ENCODE measurements around the gene ADAMTS17.

ADAMTS17 gene

DNA sequence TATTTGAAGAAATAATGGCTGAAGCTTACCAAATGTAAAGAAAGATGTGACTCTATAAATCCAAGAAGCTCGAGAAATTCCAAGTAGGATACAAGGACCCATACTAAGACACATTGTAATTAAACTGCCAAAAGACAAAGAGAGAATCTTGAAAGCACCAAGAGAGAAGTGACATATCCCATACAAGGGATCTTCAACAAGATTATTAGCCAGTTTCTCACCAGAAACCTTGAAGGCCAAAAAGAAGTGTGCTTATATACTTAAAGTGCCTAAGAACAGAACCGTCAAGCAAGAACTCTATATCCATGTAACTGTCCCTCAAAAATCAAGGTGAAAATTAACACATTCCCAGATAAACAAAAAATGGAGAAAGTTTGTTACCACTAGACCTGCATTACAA lies 220.5 kb downstream of the ADAMTS17 start:
- DNase-seq, result no peak

- DNase-seq, result no peak
Observed at GRCh38 chr15:100120111-100120510, 221.7 kb downstream of the ADAMTS17 start.

DNA sequence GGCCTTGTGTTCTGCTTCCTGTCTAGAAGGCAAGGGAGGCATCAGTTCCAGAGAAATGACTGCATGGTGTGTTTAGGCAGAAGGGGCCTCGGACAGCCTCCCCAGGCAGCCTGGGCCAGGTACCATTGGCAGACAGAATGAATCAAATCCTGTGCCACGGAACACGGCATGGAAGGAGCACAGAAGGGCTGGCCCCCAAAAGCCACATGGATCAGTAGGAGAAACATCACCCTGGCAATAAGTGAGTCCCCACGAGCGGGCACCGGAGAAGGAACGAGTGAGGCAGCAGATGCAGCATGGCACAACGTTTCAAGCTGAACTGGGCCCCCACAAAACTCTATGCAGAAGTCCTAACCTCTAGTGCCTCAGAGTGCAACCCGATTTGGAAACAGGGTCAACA lies 223.2 kb downstream of the ADAMTS17 start:
- DNase-seq, result no peak

DNA sequence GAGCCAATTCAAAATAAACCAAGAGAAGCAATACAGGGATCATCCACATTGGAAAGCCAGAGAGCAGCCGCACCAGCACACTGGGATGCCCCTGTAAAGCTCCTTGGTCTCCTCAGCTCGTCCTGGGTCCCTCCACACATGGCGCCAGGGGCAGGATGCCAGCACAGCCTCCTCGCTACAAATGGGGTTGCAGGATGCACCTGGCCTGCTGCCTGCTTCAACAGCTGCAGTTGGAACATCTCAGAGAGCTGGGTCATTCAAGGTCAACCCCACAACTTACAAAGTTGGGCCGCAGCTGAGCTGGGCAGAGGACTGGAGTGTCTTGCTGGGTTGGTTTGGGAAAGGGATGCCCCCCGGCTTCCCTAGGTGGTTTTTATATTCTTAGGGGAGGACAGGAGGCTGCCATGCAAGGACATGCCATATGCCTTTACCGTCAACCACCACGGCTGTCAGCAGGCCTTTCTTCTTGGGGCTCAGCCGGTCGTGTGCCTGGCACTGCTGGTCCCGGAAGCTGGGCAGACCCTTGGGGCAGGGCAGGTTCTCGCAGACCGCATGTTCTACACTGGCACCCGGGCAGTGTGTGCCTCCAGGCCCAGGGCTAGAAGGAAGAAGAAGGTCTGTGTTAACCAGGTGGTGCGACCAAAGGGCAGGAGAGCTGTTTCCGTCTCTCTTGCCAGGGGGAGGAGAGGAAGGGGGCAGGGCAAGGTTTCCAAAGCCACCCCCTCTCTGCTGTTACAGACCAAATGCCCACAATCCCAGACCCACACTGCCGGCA lies 225.2 kb downstream of the ADAMTS17 start:
- DNase-seq, result no peak

GRCh38 chr15:100115711-100116090 lies 226.1 kb downstream of the ADAMTS17 start:
- no peak for DNase-seq

DNA sequence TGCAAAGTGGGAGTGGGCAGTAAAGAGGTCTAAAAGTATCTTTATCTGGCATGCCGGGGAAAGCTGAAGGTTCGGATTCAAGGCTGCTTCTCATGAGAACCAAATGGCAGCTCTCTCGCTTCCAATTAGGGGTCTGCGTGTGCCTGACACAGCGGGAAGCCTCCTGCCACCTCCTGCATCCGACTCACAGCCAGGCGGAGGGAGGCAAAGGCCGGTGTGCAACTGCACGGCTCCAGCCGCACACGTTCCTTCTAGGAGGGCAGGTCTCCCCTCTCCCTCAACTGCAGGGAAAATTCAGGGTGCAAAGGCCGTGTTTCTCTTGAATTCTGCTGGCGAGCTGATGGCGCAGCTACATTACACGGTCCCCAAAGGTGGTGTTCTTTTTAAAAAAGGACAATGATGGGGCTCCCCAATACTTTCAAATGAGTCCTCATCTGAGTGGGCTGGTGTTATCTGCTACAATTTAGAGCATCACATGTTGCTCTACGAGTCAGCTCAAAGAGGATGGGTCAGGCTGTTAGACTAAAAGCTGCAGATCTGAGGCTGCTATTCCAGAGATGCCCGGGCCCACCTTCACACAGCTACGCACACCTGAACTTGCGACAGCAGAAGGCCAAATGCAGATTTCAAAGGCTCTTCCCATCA lies 226.6 kb downstream of the ADAMTS17 start:
- no peak for DNase-seq

GRCh38 chr15:100114571-100114970 lies 227.2 kb downstream of the ADAMTS17 start:
- no peak for DNase-seq

DNA sequence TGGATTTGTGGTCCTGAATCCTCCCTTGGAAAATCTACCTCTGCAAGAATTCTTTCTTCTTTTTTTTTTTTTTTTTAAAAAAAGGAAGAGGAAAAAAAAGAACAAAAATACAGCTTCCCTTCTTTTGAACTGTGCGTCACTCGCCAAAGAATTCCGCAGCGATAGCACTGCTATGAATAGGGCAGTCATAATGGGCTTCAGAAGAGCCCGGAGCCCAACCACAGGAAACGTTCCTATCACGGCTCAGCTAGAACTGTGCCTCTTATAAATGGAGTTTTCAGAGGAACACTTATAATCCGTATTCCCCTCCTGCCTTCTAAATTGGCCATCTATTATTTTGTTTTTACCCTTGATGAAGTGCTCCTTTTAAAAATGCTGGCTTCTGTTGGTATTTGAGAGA lies 227.7 kb downstream of the ADAMTS17 start:
- no peak for DNase-seq

- DNase-seq, result no peak
Observed at GRCh38 chr15:100113351-100114080, 228.3 kb downstream of the ADAMTS17 start.

DNA sequence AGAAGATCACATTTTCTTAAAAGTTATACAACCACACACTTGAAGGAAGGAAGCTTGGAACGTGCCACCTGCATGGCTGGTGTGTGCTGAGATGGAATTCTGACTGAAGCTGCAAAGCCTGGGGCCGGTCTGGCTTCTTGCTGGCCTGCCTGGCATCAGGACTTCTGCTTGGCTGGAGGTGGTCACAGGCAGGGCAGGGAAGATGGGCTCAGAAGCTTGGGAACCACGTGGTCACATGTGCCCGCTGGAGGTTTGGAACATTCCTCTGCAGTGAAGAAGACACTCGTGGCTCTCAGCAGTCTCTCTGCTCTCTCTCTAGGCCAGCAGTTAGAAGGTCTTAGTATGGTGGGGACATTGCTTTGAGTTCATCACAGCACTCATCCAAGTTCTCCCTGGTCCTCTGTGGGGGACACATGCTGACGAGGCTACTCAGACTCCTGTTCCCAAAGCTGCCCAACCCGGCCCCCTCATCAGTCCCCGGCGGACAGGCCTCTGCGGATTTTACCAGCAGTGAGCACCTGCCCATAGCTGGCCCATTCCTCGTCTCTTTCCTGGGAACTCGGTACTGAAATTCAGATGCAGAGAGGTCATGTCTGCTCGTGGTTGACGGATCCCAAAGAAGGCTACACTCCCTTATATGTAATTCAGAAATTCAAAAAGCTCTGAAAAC lies 229.0 kb downstream of the ADAMTS17 start:
- no peak for DNase-seq

DNA sequence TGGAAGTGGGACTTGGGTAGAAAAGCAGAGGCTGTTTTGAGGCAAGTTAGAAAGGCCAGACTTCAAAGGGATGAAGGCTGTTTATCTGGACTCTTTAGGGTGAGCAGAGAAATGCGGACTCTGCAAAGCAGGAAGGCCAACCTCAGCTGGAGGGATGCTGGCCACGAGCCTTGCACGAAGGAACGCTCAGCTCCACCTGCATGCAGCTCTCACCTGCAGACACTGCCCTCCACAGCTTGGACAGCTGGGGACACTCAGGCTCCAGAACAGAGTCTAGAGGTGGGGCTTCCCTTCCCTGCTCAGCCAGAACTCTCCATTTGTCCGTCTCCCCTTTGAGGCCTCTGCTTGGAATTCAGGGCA lies 229.7 kb downstream of the ADAMTS17 start:
- no peak for DNase-seq

DNA sequence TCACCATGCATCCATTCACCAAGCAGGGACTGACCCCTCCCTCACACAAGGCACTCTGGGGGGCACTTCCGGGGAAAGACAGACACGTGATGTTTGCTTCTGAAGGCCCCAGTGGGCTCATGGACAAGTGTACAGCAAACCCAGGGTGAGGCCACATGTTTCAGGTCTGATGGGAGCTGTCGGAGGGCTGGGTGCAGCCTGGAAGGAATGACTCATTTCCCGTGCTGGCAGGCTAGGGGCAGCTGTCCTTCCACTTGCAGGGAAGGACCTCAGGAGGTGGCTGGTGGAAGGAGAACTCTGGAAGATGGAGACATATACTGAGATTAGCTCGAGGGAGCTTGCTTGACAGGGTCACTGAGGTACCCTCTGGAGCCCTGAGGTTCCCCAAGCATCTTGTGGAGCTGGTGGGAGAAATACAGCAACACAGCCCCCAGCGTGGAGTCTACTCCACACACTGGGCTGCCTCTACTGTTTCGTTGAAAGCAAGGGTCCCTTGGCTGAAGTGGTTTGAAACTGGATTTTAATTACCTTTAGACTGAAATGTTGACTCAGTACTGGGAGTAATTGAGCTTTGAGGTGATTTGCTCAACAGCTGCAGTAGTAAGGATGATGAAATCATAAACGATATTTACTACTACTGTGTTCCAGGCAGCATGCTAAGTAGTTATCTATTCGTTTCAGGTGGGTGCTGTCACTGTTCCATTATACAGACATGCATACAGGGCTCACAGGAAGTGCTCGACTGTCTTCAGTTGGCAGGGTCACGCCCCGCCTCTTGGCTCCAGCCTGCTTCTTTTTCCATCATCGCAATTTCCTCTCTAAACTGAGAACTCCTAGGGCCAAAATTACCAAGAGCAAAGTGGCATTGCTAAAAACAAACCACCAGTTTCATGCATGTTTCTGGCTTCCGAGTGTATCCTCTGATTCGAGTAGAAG lies 230.4 kb downstream of the ADAMTS17 start:
- no peak for DNase-seq

- no peak for DNase-seq
Observed at GRCh38 chr15:100109486-100110035, 232.2 kb downstream of the ADAMTS17 start.

DNA sequence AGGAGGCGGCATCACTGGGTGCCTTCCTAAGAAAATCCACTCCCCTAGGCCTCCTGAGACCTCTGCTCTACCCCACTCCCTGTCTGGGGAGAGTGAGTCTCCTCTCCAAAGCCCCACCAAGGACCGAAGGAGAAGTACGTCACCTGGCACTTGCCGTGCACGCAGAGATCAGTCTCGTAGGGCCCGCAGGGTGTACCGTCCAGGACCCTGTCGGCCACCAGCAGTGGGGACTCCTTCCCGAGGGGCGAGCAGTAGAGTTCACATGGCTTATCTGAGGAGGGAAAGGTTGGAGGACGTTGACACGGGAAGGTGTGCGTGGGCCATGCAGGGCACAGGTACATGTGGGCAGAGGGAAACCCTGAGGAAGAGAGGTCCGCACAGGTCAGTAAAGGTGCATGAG lies 232.9 kb downstream of the ADAMTS17 start:
- no peak for DNase-seq

GRCh38 chr15:100108346-100108745 lies 233.4 kb downstream of the ADAMTS17 start:
- DNase-seq, result no peak

DNA sequence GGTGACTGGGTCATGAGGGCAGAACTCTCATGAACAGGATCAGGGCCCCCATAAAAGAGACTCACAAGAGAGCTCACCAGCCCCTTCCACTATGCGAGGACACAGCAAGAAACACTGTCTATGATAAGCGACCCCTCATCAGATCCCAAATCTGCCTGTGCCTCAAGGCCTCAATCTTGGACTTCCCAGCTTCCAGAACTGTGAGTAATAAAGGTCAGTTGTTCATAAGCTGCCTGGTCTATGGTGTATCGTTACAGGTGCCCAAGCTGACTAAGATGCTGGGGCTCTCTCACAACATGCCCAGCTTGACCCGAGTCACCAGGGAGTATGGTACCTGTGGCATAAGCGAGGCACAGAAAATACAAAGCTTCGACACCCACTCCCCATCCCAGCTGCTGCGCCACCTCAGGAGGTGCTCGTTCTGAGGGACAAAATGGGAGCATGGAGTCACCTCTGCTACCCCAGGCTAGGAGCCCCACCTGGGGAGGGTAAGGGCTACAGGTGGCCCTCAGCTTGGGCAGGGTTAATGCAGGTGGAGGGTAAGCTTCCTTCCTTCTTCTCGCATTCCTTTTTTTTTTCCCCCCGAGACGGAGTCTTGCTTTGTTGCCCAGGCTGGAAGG lies 234.1 kb downstream of the ADAMTS17 start:
- no peak for DNase-seq

DNA sequence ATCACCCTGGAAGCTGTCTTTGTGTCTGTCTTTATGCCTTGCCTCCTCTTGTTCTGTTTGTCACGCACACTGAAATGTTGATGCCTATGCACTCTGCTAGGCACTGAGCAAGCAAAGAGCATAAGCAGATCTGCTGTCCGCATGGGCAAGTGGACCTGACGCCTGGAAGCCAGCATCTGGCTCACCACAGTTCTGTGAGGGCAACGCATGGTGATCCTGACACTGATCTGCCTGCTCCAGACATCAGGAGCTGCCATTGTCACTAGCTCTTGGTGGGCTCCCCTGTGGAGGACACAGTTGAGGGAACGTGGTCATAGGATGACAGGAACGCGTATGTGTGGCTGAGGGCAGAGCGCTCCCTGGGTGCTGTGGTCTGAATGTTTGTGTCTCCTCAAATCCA lies 234.6 kb downstream of the ADAMTS17 start:
- DNase-seq, result no peak

DNA sequence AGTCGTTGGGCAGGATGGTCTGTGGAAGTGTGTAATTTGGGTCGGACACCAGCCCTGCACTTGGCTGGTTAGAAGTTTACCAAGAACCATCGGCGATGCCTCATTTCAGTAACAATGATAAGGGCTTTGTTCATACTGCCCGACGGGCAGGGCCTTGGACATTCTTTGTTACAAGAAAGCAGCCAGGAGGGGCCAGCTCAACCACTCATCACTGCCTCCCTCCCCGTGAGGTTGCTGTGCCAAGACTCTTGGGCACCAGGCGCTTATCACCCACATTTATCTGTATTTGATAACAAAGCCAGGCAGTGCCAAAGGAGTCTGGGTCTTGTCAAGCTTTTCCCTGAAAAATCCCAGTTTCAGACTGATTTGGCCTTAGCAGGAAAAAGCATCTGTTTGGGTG lies 235.0 kb downstream of the ADAMTS17 start:
- DNase-seq, result no peak

- no peak for DNase-seq
Observed at GRCh38 chr15:100105101-100105500, 236.7 kb downstream of the ADAMTS17 start.

- no peak for DNase-seq
Observed at GRCh38 chr15:100104245-100104644, 237.5 kb downstream of the ADAMTS17 start.

DNA sequence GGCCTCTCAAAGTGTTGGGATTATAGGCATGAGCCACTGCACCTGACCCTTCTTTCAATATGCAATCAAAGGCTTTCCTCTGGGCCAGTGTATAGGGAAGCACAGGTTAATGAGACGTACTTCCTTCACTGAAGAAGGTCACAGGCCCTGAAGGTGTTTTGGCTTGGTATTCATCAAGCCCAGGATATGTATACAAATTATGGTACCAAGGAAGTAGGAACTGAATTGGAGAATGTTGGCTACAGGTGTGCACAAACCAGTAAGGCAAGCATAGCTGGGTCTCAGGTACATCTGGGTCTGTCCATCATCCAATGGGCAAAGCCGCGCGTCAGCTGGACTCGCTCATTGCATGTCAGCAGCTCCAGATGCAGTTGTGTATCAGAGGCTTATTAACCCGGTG lies 237.9 kb downstream of the ADAMTS17 start:
- no peak for DNase-seq

Data from NCI-H1048 (cell line).